Fibroblast of lung (primary cell): ENCODE results near the gene VPS41. TPM values are rescaled to one million over a fixed set of nuclear protein-coding genes. Genes with fewer than 3 reads are reported as not detected.

Source experiments
- DNase-seq, 2 donors: peaks; one replicate each; pipeline versions ENCODE4 v3.0.0 to v3.0.0-alpha.2; 2010; ENCODE audit warnings: low read depth in 2 of 2
- H2AFZ ChIP-seq: 2 replicates; pipeline ENCODE4 v1.5.1; 2012; ENCODE audit warnings: low read length, control low read depth, inconsistent platforms
- H3K27ac ChIP-seq: 2 replicates; pipeline ENCODE4 v1.5.1; 2011; ENCODE audit warnings: low read length, control low read depth; ENCODE audit not compliant: insufficient read depth
- H3K27me3 ChIP-seq: 2 replicates; pipeline ENCODE4 v1.5.1; 2011; ENCODE audit warnings: mild to moderate bottlenecking, low read length; ENCODE audit not compliant: control insufficient read depth, insufficient read depth
- H3K36me3 ChIP-seq: 2 replicates; pipeline ENCODE4 v1.5.1; 2011; ENCODE audit warnings: low read length; ENCODE audit not compliant: control insufficient read depth, insufficient read depth
- H3K4me1 ChIP-seq: 2 replicates; pipeline ENCODE4 v1.5.1; 2011; ENCODE audit warnings: low read length; ENCODE audit not compliant: control insufficient read depth, insufficient read depth; ENCODE audit errors: extremely low read depth
- H3K4me2 ChIP-seq: 2 replicates; pipeline ENCODE4 v1.5.1; 2011; ENCODE audit warnings: low read length, control low read depth; ENCODE audit not compliant: insufficient read depth; ENCODE audit errors: extremely low read depth
- H3K4me3 ChIP-seq, 4 experiments: fragments of 200-600 bp in 1 of 4; sonication (generic) in 1 of 4; replicated peaks in 1 of 4; 2 replicates each; pipeline ENCODE4 v1.5.1; 2011 to 2016; ENCODE audit warnings: low read length in 4 of 4, low read depth in 3 of 4, mild to moderate bottlenecking in 3 of 4, control low read depth in 2 of 4, inconsistent platforms in 1 of 4, mixed read lengths in 1 of 4; ENCODE audit not compliant: insufficient read depth in 1 of 4; ENCODE audit errors: control extremely low read depth in 1 of 4
- H3K79me2 ChIP-seq: 2 replicates; pipeline ENCODE4 v1.5.1; 2012; ENCODE audit warnings: mild to moderate bottlenecking, low read length, inconsistent platforms; ENCODE audit not compliant: control insufficient read depth, insufficient read depth
- H3K9ac ChIP-seq: 2 replicates; pipeline ENCODE4 v1.5.1; 2011; ENCODE audit warnings: mild to moderate bottlenecking, low read length, control low read depth; ENCODE audit not compliant: insufficient read depth
- H3K9me3 ChIP-seq: 2 replicates; pipeline ENCODE4 v1.5.1; 2012; ENCODE audit warnings: low read depth, low read length; ENCODE audit not compliant: control insufficient read depth, insufficient read depth
- H4K20me1 ChIP-seq: 2 replicates; pipeline ENCODE4 v1.5.1; 2011; ENCODE audit warnings: low read length; ENCODE audit not compliant: control insufficient read depth, insufficient read depth; ENCODE audit errors: extremely low read depth
- EZH2 ChIP-seq: IDR thresholded peaks from 2 replicates; pipeline ENCODE4 v1.5.1; 2012; ENCODE audit warnings: low read length, control low read depth, mild to moderate bottlenecking; ENCODE audit errors: missing control alignments
- polyA plus RNA-seq, 2 donors: library from polyadenylated mRNA; depleted of rRNA in 1 of 2; stranded (reverse) in 1 of 2; unstranded in 1 of 2; fragments of >200 nt; gene quantifications; 2 replicates each; pipeline ENCODE4 v1.2.1, GENCODE V29; 2011 to 2012; ENCODE audit warnings: missing spikeins in 1 of 2
- total RNA-seq: library from RNA; depleted of rRNA; stranded (reverse); fragments of >200 nt; gene quantifications from 2 replicates; pipeline ENCODE4 v1.2.1, GENCODE V29; 2014
- TF ChIP-seq, protein P1 (sequence below), 2 donors: IDR thresholded peaks in 1 of 2; conservative IDR thresholded peaks in 1 of 2; 1 replicate in 1 of 2; 2 replicates in 1 of 2; pipeline ENCODE4 v1.5.1; 2011 to 2012; ENCODE audit warnings: low read length in 2 of 2, control low read depth in 1 of 2, inconsistent platforms in 1 of 2, low read depth in 1 of 2, mild to moderate bottlenecking in 1 of 2

Gene VPS41
- total and polyA plus RNA-seq, 2 donors (not counting 1 experiment from before 2014, with no cell fraction given) = 55.5 to 66.7 TPM

DNA sequence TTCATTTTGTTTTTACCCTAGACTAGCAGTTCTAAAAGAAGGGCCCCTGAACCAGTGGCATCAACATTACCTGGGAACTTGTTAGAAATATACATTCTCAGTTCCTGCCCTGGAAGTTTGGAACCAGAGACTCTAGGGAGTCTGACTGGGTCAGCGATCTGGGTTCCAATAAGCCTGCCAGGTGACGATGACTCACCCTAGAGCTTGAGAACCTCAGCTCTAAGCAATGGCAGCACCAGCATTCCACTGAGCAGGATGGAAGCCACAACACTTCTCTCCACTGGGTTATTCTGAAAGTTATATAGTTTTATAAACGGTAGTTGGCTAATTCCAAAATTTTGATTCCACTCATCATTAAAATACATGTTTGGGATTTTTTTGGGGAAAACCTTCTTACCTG is 180.8 kb downstream of the VPS41 start:
- TF ChIP-seq, protein P1, sequence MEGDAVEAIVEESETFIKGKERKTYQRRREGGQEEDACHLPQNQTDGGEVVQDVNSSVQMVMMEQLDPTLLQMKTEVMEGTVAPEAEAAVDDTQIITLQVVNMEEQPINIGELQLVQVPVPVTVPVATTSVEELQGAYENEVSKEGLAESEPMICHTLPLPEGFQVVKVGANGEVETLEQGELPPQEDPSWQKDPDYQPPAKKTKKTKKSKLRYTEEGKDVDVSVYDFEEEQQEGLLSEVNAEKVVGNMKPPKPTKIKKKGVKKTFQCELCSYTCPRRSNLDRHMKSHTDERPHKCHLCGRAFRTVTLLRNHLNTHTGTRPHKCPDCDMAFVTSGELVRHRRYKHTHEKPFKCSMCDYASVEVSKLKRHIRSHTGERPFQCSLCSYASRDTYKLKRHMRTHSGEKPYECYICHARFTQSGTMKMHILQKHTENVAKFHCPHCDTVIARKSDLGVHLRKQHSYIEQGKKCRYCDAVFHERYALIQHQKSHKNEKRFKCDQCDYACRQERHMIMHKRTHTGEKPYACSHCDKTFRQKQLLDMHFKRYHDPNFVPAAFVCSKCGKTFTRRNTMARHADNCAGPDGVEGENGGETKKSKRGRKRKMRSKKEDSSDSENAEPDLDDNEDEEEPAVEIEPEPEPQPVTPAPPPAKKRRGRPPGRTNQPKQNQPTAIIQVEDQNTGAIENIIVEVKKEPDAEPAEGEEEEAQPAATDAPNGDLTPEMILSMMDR (conservative IDR thresholded peaks at IDR 0.05 in 1 of 2, IDR thresholded peaks at IDR 0.05 in 1 of 2; ENCODE audit: low read depth in 1 of 2, low read length in 2 of 2) = no peak
- TF ChIP-seq EZH2 = no peak
- DNase-seq = peak in 1 of 2 donors; percentile 66
- H3K4me1 ChIP-seq = no peaks in the 10 kb centered on the region
- H3K27ac ChIP-seq = no peak overlapping the region
- H3K4me3 ChIP-seq = no peak overlapping the region
- no peaks in the 10 kb centered on the region for H3K79me2 ChIP-seq
- H3K9me3 ChIP-seq = no peaks in the 10 kb centered on the region
- no peak overlapping the region for H2AFZ ChIP-seq
- H3K4me2 ChIP-seq = no peak overlapping the region
- H4K20me1 ChIP-seq = no peaks in the 10 kb centered on the region
- no peak overlapping the region for H3K9ac ChIP-seq
- no peaks in the 10 kb centered on the region for H3K36me3 ChIP-seq
- H3K27me3 ChIP-seq = no peaks in the 10 kb centered on the region

- TF ChIP-seq, protein P1 (conservative IDR thresholded peaks at IDR 0.05 in 1 of 2, IDR thresholded peaks at IDR 0.05 in 1 of 2; ENCODE audit: low read depth in 1 of 2, low read length in 2 of 2) = no peak
- no peak for TF ChIP-seq EZH2
- no peak overlapping the region for H3K27ac ChIP-seq
- H3K36me3 ChIP-seq = no peaks in the 10 kb centered on the region
- H3K79me2 ChIP-seq = no peaks in the 10 kb centered on the region
- no peak overlapping the region for H3K9ac ChIP-seq
- no peaks in the 10 kb centered on the region for H4K20me1 ChIP-seq
- no peaks in the 10 kb centered on the region for H3K4me1 ChIP-seq
- H3K4me2 ChIP-seq = no peak overlapping the region
- H3K4me3 ChIP-seq = no peak overlapping the region
- H2AFZ ChIP-seq = no peak overlapping the region
- no peaks in the 10 kb centered on the region for H3K27me3 ChIP-seq
- DNase-seq = peak in 1 of 2 donors; percentile 23
- H3K9me3 ChIP-seq = no peaks in the 10 kb centered on the region
Observed at GRCh38 chr7:38727184-38727940, 181.6 kb downstream of the VPS41 start.

GRCh38 chr7:38723327-38723726 is 185.7 kb downstream of the VPS41 start:
- no peak overlapping the region for H2AFZ ChIP-seq
- no peaks in the 10 kb centered on the region for H3K27me3 ChIP-seq
- no peak overlapping the region for H3K9ac ChIP-seq
- H3K36me3 ChIP-seq = no peaks in the 10 kb centered on the region
- no peak for TF ChIP-seq EZH2
- TF ChIP-seq, protein P1 (conservative IDR thresholded peaks at IDR 0.05 in 1 of 2, IDR thresholded peaks at IDR 0.05 in 1 of 2; ENCODE audit: low read depth in 1 of 2, low read length in 2 of 2) = no peak
- no peaks in the 10 kb centered on the region for H3K79me2 ChIP-seq
- no peaks in the 10 kb centered on the region for H3K9me3 ChIP-seq
- DNase-seq = no peak
- H3K4me1 ChIP-seq = no peaks in the 10 kb centered on the region
- H4K20me1 ChIP-seq = no peaks in the 10 kb centered on the region
- no peak overlapping the region for H3K4me3 ChIP-seq
- H3K4me2 ChIP-seq = no peak overlapping the region
- H3K27ac ChIP-seq = no peak overlapping the region
